GM18505 (cell line): ENCODE measurements around the gene MRTFA.
A peak's percentile ranks its signal among the peaks of the same experiment; 100 is the strongest.
"Not testable (repeated sequence)": the region's sequence is repeated elsewhere in the genome, so short reads cannot be mapped to it uniquely, and the experiment has no call there.

Source experiments
- ATAC-seq: cut with Tn5 transposase; IDR thresholded peaks from one replicate; pipeline ENCODE4 v1.9.1; 2021; ENCODE audit not compliant: unreplicated experiment
- POLR2A ChIP-seq: IDR thresholded peaks from 4 replicates; pipeline ENCODE4 v1.6.1; 2011; ENCODE audit warnings: borderline replicate concordance; ENCODE audit not compliant: insufficient read depth, insufficient read length; ENCODE audit errors: extremely low read depth

MRTFA gene

GRCh38 chr22:40609216-40609615 is 27.3 kb downstream of the MRTFA start:
- TF ChIP-seq POLR2A: no peak
- ATAC-seq: no peak

GRCh38 chr22:40607506-40607905 is 29.0 kb downstream of the MRTFA start:
- TF ChIP-seq POLR2A: no peak
- ATAC-seq: no peak

GRCh38 chr22:40606306-40606705 is 30.2 kb downstream of the MRTFA start:
- no peak for TF ChIP-seq POLR2A
- ATAC-seq: no peak

GRCh38 chr22:40605761-40606160 is 30.8 kb downstream of the MRTFA start:
- no peak for TF ChIP-seq POLR2A
- ATAC-seq: no peak

GRCh38 chr22:40603088-40603605 is 33.4 kb downstream of the MRTFA start:
- TF ChIP-seq POLR2A: no peak
- no peak for ATAC-seq

GRCh38 chr22:40602231-40602630 is 34.3 kb downstream of the MRTFA start:
- TF ChIP-seq POLR2A: no peak
- no peak for ATAC-seq

GRCh38 chr22:40599731-40600130 is 36.8 kb downstream of the MRTFA start:
- TF ChIP-seq POLR2A: no peak
- no peak for ATAC-seq

- ATAC-seq: not testable (repeated sequence)
Measured at GRCh38 chr22:40598712-40599111, 37.8 kb downstream of the MRTFA start.

GRCh38 chr22:40597526-40598430 is 38.7 kb downstream of the MRTFA start:
- ATAC-seq: no peak
- TF ChIP-seq POLR2A: no peak

GRCh38 chr22:40595497-40596234 is 40.9 kb downstream of the MRTFA start:
- no peak for TF ChIP-seq POLR2A

GRCh38 chr22:40594924-40595323 is 41.6 kb downstream of the MRTFA start:
- no peak for ATAC-seq
- no peak for TF ChIP-seq POLR2A

More at GRCh38 chr22:40595497-40596234, 40.9 kb downstream of the MRTFA start:
- ATAC-seq: no peak

GRCh38 chr22:40594346-40594745 is 42.2 kb downstream of the MRTFA start:
- no peak for ATAC-seq
- no peak for TF ChIP-seq POLR2A

- peak; percentile 24 for TF ChIP-seq POLR2A
- ATAC-seq: no peak
Measured at GRCh38 chr22:40593460-40594273, 42.9 kb downstream of the MRTFA start.
